HEK293T (cell line): ENCODE results near the gene KIF21A.

Experiments used
- BHLHE40 ChIP-seq: fragments of 450-650 bp; IDR thresholded peaks from 2 replicates; pipeline ENCODE4 v1.6.1; 2016; ENCODE audit warnings: mild to moderate bottlenecking, moderate library complexity, borderline replicate concordance
- CTBP1 ChIP-seq: fragments of 450-650 bp; IDR thresholded peaks from 2 replicates; pipeline ENCODE4 v1.6.1; 2016; ENCODE audit warnings: borderline replicate concordance
- ELF4 ChIP-seq: fragments of 450-650 bp; IDR thresholded peaks from 2 replicates; pipeline ENCODE4 v1.6.1; 2017; ENCODE audit warnings: antibody characterized with exemption
- FOXA1 ChIP-seq: fragments of 450-650 bp; IDR thresholded peaks from 2 replicates; pipeline ENCODE4 v1.6.1; 2016; ENCODE audit warnings: mild to moderate bottlenecking
- PKNOX1 ChIP-seq: fragments of 450-650 bp; IDR thresholded peaks from 2 replicates; pipeline ENCODE4 v1.6.1; 2016
- SP1 ChIP-seq: fragments of 450-650 bp; IDR thresholded peaks from 2 replicates; pipeline ENCODE4 v1.6.1; 2017
- TARDBP ChIP-seq: fragments of 450-650 bp; IDR thresholded peaks from 2 replicates; pipeline ENCODE4 v1.6.1; 2016

GRCh38 chr12:39327965-39328364 lies 115.0 kb downstream of the KIF21A start:
- TF ChIP-seq ELF4 (no peak), TARDBP (no peak), PKNOX1 (no peak), SP1 (no peak), CTBP1 (no peak), FOXA1 (no peak), BHLHE40 (no peak)
